HEK293 (cell line): ENCODE results near the gene PRH1.

Experiments
- YY2 ChIP-seq: fragments of 450-650 bp; formaldehyde crosslinking; IDR thresholded peaks from 2 replicates; pipeline ENCODE4 v1.5.1; 2016; ENCODE audit warnings: missing biosample characterization, missing genetic modification characterization
- ZNF138 ChIP-seq: fragments of 450-650 bp; formaldehyde crosslinking; IDR thresholded peaks from 2 replicates; pipeline ENCODE4 v1.5.1; 2016; ENCODE audit warnings: missing biosample characterization, missing genetic modification characterization, borderline replicate concordance
- ZNF140 ChIP-seq: fragments of 450-650 bp; formaldehyde crosslinking; IDR thresholded peaks from 2 replicates; pipeline ENCODE4 v1.5.1; 2016; ENCODE audit warnings: missing biosample characterization, missing genetic modification characterization
- ZNF416 ChIP-seq: fragments of 450-650 bp; formaldehyde crosslinking; IDR thresholded peaks from 2 replicates; pipeline ENCODE4 v1.5.1; 2016; ENCODE audit warnings: missing biosample characterization, missing genetic modification characterization
- ZNF510 ChIP-seq: fragments of 450-650 bp; formaldehyde crosslinking; IDR thresholded peaks from 2 replicates; pipeline ENCODE4 v1.5.1; 2018; ENCODE audit warnings: mild to moderate bottlenecking, missing genetic modification characterization, missing biosample characterization; ENCODE audit not compliant: insufficient replicate concordance
- ZNF529 ChIP-seq: fragments of 450-650 bp; formaldehyde crosslinking; IDR thresholded peaks from 2 replicates; pipeline ENCODE4 v1.5.1; 2017; ENCODE audit warnings: missing genetic modification characterization, missing biosample characterization; ENCODE audit not compliant: insufficient replicate concordance
- ZNF549 ChIP-seq: fragments of 450-650 bp; IDR thresholded peaks from 2 replicates; pipeline ENCODE4 v1.5.1; 2018; ENCODE audit warnings: missing biosample characterization, missing genetic modification characterization, mild to moderate bottlenecking, inconsistent platforms, moderate library complexity
- ZNF707 ChIP-seq: fragments of 450-650 bp; formaldehyde crosslinking; IDR thresholded peaks from 2 replicates; pipeline ENCODE4 v1.5.1; 2016; ENCODE audit warnings: missing biosample characterization, missing genetic modification characterization
- ZNF843 ChIP-seq: fragments of 450-650 bp; formaldehyde crosslinking; IDR thresholded peaks from 2 replicates; pipeline ENCODE4 v1.5.1; 2016; ENCODE audit warnings: missing biosample characterization, missing genetic modification characterization
- TF ChIP-seq, protein P1 (sequence below): fragments of 450-650 bp; formaldehyde crosslinking; IDR thresholded peaks from 2 replicates; pipeline ENCODE4 v1.5.1; 2016; ENCODE audit warnings: missing biosample characterization, missing genetic modification characterization
- TF ChIP-seq, protein P2 (sequence below): fragments of 450-650 bp; formaldehyde crosslinking; IDR thresholded peaks from 2 replicates; pipeline ENCODE4 v1.5.1; 2017; ENCODE audit warnings: missing biosample characterization, mild to moderate bottlenecking, missing genetic modification characterization, moderate library complexity
- TF ChIP-seq, protein P3 (sequence below): fragments of 450-650 bp; formaldehyde crosslinking; IDR thresholded peaks from 2 replicates; pipeline ENCODE4 v1.5.1; 2016; ENCODE audit warnings: missing biosample characterization, missing genetic modification characterization

DNA sequence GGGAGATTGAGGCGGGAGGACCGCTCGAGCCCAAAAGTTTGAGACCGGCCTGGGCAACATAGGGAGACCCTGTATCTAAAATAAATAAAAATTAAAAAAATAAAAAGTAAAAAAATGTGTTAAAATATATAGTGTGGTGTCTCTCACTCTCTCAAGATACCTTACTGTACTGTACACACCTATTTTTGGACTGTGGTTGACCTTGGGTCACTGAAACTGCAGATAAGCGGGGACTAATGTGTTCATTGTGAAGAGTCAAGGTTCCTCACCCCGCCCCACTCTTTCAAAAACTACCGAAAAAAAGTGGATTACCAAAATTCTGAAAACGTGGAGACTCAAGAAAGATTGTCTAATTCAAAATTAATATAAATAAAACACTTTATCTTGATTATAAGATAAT lies 26.3 kb upstream of the PRH1 start:
- TF ChIP-seq ZNF510 (tag by site-specific recombination): no peak
- no peak for TF ChIP-seq ZNF140
- TF ChIP-seq, protein P1, sequence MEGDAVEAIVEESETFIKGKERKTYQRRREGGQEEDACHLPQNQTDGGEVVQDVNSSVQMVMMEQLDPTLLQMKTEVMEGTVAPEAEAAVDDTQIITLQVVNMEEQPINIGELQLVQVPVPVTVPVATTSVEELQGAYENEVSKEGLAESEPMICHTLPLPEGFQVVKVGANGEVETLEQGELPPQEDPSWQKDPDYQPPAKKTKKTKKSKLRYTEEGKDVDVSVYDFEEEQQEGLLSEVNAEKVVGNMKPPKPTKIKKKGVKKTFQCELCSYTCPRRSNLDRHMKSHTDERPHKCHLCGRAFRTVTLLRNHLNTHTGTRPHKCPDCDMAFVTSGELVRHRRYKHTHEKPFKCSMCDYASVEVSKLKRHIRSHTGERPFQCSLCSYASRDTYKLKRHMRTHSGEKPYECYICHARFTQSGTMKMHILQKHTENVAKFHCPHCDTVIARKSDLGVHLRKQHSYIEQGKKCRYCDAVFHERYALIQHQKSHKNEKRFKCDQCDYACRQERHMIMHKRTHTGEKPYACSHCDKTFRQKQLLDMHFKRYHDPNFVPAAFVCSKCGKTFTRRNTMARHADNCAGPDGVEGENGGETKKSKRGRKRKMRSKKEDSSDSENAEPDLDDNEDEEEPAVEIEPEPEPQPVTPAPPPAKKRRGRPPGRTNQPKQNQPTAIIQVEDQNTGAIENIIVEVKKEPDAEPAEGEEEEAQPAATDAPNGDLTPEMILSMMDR: no peak
- TF ChIP-seq ZNF843 (tag by site-specific recombination): no peak
- no peak for TF ChIP-seq YY2
- TF ChIP-seq, protein P2, sequence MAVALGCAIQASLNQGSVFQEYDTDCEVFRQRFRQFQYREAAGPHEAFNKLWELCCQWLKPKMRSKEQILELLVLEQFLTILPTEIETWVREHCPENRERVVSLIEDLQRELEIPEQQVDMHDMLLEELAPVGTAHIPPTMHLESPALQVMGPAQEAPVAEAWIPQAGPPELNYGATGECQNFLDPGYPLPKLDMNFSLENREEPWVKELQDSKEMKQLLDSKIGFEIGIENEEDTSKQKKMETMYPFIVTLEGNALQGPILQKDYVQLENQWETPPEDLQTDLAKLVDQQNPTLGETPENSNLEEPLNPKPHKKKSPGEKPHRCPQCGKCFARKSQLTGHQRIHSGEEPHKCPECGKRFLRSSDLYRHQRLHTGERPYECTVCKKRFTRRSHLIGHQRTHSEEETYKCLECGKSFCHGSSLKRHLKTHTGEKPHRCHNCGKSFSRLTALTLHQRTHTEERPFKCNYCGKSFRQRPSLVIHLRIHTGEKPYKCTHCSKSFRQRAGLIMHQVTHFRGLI (tag by site-specific recombination): no peak
- TF ChIP-seq, protein P3, sequence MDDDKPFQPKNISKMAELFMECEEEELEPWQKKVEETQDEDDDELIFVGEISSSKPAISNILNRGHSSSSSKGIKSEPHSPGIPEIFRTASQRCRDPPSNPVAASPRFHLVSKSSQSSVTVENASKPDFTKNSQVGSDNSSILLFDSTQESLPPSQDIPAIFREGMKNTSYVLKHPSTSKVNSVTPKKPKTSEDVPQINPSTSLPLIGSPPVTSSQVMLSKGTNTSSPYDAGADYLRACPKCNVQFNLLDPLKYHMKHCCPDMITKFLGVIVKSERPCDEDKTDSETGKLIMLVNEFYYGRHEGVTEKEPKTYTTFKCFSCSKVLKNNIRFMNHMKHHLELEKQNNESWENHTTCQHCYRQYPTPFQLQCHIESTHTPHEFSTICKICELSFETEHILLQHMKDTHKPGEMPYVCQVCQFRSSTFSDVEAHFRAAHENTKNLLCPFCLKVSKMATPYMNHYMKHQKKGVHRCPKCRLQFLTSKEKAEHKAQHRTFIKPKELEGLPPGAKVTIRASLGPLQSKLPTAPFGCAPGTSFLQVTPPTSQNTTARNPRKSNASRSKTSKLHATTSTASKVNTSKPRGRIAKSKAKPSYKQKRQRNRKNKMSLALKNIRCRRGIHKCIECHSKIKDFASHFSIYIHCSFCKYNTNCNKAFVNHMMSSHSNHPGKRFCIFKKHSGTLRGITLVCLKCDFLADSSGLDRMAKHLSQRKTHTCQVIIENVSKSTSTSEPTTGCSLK (tag by site-specific recombination): no peak
- no peak for TF ChIP-seq ZNF549
- no peak for TF ChIP-seq ZNF138 (tag by site-specific recombination)
- TF ChIP-seq ZNF416 (tag by site-specific recombination): no peak
- no peak for TF ChIP-seq ZNF707 (tag by site-specific recombination)
- no peak for TF ChIP-seq ZNF529 (tag by site-specific recombination)
